T-helper 1 cell (primary cell): ENCODE results near the gene CCPG1.

ENCODE experiments used
- DNase-seq, 5 donors: peaks; one replicate each; pipeline ENCODE4 v3.0.0-alpha.2; 2012 to 2020

The CCPG1 gene

DNA sequence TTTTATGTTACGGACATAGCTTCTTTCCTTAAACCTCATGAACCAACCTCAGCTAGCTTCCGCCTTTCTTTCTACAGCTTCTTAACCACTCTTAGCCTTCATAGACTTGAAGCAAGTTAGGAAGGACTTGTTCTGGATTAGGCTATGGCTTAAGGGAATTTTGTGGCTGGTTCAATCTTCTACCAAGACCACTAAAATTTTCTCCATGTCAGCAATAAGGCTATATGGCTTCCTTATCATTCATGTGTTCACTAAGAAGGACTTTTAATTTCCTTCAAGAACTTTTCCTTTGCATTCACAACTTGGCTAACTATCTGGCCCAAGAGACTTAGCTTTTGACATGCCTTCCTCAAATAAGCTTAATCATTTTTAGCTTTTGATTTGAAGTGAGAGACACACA lies 24.5 kb downstream of the CCPG1 start:
- no peak for DNase-seq

DNA sequence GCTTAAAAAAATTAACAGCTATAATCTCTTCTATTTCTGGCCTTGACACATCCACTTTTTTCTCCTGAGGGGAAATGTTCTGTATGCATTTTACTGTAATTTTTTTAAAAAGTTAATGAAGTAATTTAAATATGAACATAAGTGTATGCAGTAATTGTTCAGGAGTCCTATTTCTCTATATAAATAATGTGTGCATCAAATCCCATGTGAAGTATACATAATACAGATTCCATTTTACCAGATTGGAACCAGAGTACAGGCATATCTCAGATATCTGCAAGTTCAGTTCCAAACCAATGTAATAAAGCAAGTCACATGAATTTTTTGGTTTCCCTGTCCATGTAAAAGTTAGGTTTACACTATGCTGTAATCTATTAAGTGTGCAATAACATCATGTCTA lies 26.6 kb downstream of the CCPG1 start:
- DNase-seq = no peak

DNA sequence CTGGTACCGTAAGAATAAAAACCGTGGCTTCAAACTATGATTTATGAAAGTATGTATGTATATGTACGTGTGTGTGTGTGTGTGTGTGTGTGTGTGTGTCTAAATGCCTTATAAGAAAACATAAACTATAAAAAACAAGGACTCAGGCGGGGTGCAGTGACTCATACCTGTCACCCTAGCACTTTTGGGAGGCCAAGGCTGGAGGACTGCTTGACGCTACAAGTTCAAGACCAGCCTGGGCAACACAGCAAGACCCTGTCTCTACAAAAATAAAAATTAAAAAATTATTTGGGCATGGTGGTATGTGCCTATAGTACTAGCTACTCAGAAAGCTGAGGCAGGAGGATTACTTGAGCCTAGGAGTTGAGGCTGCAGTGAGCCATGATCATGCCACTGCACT lies 29.1 kb downstream of the CCPG1 start:
- DNase-seq = no peak

DNA sequence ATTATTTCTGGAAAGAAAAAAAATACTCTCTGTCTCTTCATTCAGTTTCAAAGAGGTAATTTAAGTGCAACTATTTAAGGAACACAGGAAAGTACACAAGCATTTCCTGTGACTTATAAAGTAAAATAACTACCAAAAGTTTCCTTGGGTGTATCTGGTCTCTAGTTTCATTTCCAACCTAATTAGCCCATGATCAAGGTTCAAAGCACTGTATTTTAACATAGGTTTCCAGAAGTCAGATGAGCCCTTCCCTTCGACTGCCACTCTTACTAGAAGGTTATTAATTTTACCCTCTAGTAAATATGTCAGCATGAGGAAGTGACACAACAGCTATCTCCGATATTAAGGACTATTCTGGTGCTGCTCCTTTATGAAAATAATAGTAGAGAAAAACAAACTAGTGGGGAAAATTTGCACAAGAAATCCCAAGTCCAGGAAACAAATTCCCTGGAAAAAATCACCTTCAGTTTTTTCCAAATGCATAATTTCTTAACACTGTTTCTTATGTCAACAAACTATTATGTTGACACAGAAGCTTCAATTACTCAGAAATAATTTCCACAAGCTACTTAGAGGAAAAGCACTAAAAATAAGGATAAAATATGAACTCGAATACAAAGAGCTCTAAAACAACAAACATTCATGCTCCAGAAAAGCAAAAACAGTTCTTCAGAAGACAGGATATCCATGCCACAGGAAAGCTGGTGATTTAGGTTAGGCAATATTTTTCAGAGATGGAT lies 35.3 kb downstream of the CCPG1 start:
- no peak for DNase-seq

DNA sequence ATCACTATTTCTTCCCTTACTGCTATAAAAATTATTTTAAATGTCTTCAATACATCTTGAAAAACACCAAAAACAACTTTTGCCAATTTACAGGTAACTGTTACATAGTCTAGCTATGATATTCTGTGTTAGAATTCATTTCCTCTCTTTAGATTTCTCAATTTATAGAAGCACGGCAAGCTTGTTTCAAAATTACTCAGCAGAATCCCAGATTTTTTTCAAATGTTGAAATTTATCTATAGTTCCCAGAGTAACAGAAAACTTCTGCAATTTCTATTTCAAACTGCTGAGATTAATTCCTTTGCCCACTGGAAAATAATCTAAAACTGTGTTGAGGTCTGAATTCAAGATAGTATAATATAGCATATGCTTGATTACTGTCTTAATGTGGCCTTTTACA lies 41.2 kb downstream of the CCPG1 start:
- no peak for DNase-seq

DNA sequence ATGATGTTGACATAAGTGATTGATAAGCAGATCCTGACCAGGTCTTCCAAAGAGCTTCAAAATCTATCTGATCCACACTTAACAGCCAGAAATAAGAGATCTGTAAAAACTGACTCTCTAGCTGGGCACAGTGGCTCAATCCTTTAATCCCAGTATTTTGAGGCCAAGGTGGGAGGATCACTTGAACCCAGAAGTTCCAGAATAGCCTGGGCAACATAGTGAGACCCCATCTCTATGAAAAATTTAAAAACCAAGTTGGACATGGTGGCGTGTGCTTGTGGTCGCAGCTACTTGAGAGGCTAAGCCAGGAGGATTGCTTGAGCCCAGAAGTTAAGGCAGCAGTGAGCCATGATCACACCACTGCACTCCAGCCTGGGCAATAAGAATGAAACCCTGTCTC lies 45.5 kb downstream of the CCPG1 start:
- DNase-seq = no peak

DNA sequence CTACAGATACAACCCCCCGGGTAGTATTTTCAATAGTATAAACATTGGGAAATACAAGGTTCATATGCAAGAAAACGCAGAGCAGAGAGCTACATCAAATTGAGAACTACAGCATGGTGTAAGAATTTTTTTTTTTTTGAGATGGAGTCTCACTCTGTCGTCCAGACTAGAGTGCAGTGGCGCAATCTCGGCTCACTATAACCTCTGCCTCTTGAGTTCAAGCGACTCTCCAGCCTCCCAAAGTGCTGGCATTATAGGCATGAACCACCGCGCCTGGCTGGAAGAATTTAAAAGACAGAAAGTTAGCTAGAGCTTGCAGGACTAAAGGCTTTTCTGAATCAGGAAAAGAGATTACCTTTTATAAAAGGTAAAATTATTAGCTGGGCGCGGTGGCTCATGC lies 47.1 kb downstream of the CCPG1 start:
- no peak for DNase-seq

DNA sequence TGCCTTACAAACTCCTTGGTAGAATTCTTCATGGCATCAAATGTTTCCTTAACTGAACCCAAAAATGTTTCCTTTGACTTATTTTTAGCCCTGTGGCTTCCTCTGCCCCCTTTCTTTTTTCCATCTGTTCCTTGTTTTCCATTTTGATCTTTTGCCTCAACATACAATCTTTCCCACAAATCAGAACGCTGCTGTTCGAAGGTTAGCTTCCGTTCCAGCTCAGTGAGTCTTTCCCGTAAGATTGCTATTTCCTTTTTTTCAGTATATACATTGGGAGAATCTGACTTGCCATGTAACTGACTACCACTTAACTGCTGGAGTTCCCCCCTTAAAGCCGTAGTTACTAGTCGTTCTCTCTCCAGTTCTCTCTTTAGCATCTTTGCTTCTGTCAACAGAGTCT lies 47.9 kb downstream of the CCPG1 start:
- no peak for DNase-seq

DNA sequence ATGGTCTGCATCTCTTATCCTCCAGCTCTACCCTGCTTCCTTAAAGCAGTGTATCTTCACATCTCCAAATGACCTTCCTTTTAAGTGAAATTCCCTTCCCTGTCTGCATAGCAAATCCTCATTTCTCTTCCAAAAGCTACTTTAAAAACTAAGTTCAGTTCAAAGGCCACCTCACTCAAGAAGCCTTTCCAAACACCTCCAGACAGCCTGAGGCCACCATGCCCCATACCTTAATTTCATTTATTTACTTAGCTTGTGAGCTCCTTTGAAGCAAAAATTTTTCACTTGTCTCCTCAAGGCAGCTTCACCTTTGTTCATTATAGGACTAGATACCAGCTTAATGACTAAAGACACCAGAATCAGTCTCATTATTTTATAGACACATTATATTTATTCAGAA lies 49.7 kb downstream of the CCPG1 start:
- DNase-seq = no peak

DNA sequence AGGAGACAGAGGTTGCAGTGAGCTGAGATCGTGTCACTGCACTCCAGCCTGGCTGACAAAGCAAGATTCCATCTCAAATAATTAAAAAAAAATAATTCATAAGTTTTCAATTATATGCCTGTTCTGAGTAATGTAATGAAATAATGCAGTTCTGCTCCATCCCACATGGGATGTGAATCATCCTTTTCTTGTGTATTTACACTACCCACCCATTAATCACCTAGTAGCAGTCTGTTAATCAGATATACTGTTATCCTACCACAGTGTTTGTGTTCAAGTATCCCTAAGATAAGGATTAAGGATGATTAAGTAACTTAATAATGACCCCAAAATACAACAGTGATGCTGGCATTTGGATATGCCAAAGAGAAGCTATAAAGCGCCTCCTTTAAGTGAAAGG lies 50.4 kb downstream of the CCPG1 start:
- DNase-seq = no peak

DNA sequence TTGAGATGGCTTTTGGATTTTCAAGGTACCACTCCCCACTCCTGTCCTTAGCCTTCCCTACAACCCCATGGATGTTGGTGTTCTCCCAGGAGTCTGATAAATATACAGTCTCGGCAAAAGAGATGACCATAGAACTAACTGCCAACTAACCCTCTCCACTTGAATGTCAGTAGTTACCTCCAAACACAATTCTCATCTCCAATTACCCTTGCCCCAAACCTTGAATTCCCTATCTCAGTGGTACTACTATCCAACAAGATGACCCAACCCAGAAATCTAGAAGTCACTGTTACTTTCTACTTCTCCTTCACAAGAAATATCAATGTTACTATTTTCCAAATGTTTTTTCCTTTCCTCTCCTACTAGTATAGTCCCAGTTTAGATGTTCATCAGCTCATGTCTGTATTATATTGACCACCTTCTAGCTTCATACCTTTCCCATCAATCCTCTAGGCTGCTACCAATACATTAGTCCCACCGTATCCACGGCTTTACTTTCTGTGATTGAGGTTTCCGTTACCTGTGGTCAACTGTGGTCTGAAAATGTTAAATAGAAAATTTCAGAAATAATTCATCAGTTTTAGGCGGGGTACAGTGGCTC lies 51.1 kb downstream of the CCPG1 start:
- DNase-seq = no peak

DNA sequence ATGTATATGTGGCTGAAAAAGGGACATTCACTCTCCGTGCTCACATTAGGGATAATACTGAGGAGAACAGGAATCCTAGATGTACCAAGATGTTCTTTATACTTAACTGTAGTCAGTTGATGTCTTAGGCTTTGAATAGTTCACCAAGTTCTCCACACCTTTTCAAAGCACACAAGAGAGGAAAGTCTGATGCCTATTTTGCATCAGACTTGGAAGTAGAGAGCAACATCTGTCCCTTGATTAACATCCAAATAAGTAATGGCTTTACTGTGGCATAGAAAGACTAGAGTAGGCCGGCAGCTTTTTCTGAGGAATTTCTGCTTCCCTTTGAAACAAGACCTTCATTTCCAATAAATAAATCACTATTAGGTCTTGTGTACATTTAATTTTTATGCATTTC lies 55.1 kb downstream of the CCPG1 start:
- DNase-seq = no peak

DNA sequence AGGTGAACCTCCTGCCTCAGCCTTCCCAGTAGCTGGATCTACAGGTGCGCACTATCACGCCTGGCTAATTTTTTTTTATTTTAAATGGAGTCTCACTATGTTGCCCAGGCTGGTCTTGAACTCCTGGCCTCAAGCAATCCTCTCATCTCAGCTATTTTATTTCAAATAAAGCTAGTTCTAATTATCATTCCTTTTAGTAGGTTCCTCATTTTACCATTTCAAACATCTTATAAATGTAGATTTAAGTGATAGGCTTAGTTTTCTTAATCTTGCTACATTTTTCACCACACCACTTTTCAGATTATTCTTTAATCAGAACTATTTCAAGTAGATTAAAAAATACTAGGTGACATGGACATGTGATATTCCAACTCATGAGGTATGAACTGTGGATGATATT lies 58.9 kb downstream of the CCPG1 start:
- DNase-seq = no peak

DNA sequence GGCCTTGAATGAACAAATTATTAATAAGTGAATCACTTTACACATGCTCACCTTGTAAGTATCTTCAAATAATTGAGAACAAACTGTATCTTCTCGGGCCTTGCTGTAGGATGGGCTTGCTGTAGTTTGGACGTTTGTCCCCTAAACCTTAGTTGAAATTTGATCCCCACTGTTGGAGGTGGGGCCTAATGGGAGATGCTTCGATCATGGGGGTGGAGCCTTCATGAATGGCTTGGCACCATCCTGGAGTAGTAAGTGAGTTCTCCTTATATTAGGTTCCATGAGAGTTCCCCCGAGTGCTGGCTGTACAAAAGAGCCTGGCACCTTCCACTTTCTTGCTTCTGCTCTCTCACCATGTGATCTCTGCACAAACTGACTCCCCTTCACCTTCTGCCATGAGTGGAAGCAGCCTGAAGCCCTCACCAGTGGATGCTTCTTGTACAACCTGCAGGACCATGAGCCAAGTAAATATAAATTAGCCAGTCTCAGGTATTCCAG lies 59.8 kb downstream of the CCPG1 start:
- no peak for DNase-seq

DNA sequence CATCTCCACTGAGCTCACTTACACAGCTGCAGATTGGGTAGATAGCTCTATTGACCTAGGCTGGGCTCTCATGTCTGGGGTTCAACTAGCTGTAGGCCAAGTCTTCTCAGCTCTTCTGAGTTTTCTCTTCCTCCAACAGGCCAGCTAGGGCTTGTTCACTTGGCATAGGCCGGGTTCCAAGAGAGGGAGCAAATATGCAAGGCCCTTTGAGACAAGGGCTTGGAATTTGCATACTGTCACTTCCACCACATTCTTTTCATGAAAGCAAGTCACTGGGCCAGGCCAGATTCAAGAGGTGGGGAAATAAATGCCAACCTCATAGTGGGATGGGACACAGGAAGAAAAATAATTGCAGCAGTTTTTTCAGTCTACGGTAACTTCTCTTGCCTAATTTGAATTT lies 64.0 kb downstream of the CCPG1 start:
- DNase-seq = no peak

DNA sequence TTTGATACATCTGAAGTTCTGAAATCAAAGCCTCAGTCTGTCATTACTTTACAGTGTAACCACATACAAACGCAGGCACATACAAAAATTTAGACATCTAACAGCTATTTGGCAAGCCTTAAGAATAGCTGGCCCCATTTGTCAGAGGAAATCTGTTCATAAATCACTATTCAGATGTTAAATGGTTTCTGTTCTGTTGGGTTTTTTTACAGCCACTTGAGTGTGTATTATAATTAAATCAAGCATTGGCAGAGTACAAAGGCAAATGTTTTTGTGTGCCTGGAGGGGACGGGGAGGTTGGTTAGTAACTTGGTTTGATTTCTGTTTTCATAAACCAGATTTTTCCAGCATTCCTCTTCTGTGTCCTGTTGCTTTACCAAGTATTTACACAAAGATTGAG lies 65.0 kb downstream of the CCPG1 start:
- DNase-seq = no peak

DNA sequence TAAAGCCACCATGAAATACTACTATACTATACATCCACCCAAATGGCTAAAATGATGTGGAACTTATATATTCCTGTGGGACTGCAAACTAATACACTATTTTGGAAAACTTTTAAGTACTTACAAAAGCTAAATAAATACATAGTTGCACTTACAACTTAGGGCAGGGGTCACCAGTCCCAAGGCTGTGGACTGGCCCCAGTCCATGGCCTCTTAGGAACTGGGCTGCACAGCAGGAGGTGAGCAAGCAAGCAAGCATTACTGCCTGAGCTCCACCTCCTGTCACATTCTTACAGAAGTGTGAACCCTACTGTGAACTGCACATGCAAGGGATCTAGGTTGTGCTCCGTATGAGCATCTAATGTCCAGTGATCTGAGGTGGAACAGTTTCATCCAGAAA lies 71.0 kb downstream of the CCPG1 start:
- DNase-seq = no peak

DNA sequence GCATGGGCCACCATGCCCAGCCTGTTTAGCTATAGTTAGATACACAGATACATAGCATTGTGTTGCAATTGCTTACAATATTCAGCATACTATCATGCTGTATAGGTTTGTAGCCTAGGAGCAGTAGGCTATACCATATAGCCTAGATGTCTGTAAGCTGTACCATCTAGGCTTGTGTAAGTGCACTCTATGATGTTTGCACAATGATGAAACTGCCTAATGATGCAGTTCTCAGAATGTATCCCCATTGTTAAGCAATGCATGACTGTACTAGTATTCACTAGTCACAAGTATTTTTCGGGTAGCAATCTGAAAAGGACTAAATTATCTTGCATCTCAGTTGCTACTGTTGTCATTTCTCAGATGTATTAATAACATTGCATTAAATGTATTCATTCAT lies 73.2 kb downstream of the CCPG1 start:
- no peak for DNase-seq

DNA sequence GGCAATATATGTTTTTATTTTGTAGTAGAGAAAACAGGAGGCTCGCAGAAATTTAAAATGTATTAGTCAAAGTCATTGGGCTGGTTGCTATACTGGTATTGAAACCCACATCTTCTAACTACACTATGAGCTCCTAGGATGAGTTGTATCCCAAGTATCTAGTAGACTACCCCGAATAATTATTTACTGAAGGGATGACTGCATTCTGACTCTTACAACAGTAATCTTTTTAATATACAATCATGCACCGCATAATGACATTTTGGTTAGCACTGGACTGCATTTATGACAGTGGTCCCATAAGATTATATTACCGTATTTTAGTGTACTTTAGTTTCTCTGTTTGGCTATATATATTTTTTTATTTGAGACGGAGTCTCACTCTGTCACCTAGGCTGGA lies 73.8 kb downstream of the CCPG1 start:
- no peak for DNase-seq

DNA sequence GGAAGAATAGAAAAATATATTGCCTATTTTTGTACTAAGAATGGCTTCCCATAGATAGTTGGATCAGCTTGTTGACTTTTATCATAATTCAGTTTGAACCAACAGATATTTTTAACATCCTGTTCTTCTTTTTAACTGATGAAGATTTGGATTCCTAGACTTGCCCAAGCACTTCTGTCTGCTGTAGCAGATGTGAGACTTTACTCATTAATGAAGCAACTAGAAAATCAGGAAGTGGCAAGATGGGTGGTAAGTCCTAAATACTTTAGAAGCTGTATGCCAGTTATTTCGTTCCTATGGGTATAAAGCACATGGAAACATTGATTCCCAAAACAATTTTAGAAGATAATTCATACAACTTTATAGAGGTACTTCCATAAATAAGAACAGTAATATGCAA lies 80.8 kb downstream of the CCPG1 start:
- no peak for DNase-seq

DNA sequence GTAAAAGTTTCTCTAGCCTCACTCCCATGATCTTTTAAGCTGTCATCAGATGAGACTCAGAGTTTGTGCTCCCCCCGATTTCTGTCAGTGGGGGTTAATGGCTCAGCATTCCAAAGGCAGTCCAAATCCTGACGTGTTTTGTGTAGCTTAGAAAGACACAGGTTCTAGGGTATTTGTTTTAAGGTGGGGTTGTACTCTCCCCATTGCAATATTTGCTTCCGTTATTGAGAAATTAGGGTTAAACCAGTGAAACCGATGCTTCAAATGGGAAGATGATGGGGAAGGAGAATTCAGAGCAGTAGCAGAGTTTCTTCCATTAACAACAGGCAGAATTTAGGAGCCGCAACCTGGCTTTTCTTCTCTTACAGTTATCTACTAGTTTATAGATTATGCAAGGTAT lies 85.7 kb downstream of the CCPG1 start:
- DNase-seq = no peak

DNA sequence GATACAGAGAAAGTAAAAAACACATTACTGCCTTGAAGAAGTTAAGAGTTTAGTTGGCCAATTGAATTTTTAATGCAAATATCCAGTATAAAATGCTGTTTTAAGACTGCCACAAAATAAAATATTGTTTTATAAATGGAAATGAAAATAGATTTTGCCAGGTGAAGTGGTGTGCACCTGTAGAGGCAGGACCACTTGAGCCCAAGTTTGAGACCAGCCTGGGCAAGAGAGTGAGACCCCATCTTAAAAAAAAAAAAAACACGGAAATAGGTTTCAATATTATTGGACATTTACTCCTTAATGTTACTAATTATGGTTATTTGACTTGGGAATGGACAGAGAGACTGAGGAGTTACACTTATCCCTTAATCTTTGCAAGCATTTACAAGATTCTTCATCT lies 87.2 kb downstream of the CCPG1 start:
- no peak for DNase-seq

DNA sequence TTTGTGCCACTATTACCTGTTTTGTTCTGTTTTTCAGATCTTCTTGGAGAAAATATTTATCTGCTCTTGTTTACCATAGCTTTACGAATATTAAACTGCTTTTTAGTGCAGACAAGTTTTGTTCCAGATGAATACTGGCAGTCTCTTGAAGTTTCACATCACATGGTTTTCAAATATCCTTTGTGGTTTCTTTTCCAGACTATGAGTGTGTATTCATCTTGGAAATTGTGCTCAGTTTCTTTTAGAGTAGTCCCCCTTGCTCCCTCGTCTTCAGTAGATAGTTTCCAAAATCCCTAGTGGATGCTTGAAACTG lies 88.0 kb downstream of the CCPG1 start:
- DNase-seq = no peak

DNA sequence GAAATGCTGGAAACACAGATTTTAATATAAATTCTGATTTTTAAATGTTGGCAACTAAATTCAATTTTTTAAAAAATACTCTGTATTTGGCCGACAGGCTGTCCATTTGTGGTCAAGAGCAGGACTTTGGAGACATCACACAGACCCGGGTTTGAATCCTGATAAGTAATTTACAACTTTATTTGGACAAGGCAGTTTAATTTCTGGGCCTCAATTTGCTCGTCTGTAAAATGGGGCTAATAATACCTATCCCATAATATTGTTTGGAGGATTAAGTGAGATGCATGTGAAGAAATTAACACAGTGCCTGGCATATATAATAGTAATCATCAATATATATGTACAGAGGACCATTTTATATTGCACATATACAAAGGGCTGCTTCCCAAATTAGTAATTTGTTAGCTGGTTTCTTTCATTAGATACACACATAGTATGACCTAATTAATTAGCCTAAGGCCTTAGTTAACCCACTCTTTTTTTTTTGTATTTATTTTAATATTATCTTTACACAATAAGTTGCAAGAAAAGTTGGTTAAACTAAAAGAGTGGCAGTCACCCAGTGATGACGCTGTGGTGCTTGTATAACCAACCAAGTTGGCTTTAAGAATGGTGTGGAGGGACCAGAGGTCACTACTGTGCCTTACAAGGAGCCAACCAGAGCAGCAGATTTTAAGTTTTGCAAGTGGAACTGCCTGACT lies 88.5 kb downstream of the CCPG1 start:
- peak in 1 of 5 donors; percentile 28 for DNase-seq
